HEK293 (cell line): ENCODE results near the gene RPS6KA5.

Source experiments
- CTCF ChIA-PET: fragments of 350-600 bp; formaldehyde crosslinking; extraction: SDS; loops from one replicate; lab custom pipeline; 2021; ENCODE audit warnings: antibody characterized with exemption; lab: Yijun Ruan, JAX
- POLR2A ChIA-PET: fragments of 300-600 bp; formaldehyde crosslinking; extraction: SDS; loops from one replicate; lab custom pipeline; 2020; ENCODE audit warnings: antibody characterized with exemption, inconsistent platforms; lab: Yijun Ruan, JAX
- H3K27ac ChIP-seq: fragments of 200-500 bp; sonication (Bioruptor generic); 2 replicates; pipeline ENCODE4 v1.5.1; 2014; ENCODE audit warnings: low read depth, low read length, control low read depth, inconsistent platforms; ENCODE audit errors: extremely low read depth
- H3K36me3 ChIP-seq, 2 experiments: fragments of 200-500 bp in 1 of 2; sonication (Bioruptor generic) in 1 of 2; 1 replicate in 1 of 2; 2 replicates in 1 of 2; pipeline ENCODE4 v1.5.1; 2014 to 2017; ENCODE audit warnings: inconsistent platforms in 2 of 2, low read length in 2 of 2; ENCODE audit not compliant: control insufficient read depth in 2 of 2, insufficient read depth in 1 of 2
- H3K4me1 ChIP-seq: fragments of 200-500 bp; sonication (Bioruptor generic); 2 replicates; pipeline ENCODE4 v1.5.1; 2014; ENCODE audit warnings: mild to moderate bottlenecking, low read length, inconsistent platforms; ENCODE audit not compliant: control insufficient read depth, insufficient read depth
- H3K4me3 ChIP-seq: 2 replicates; pipeline ENCODE4 v1.5.1; 2011; ENCODE audit warnings: low read depth, mild to moderate bottlenecking, control low read depth, low read length, moderate library complexity
- H3K9me3 ChIP-seq: fragments of 200-500 bp; sonication (Bioruptor generic); 2 replicates; pipeline ENCODE4 v1.5.1; 2014; ENCODE audit warnings: low read depth, low read length, inconsistent platforms; ENCODE audit not compliant: control insufficient read depth, insufficient read depth
- GLIS2 ChIP-seq: fragments of 450-650 bp; formaldehyde crosslinking; IDR thresholded peaks from 2 replicates; pipeline ENCODE4 v1.5.1; 2016; ENCODE audit warnings: missing biosample characterization, missing genetic modification characterization
- HOXC10 ChIP-seq: sonication (generic); formaldehyde crosslinking; IDR thresholded peaks from 2 replicates; pipeline ENCODE4 v1.8.1; 2023; ENCODE audit warnings: mild to moderate bottlenecking, missing genetic modification reagents
- OVOL3 ChIP-seq: fragments of 450-650 bp; formaldehyde crosslinking; IDR thresholded peaks from 2 replicates; pipeline ENCODE4 v1.5.1; 2016; ENCODE audit warnings: missing biosample characterization, missing genetic modification characterization
- PBX3 ChIP-seq: sonication (generic); formaldehyde crosslinking; IDR thresholded peaks from 2 replicates; pipeline ENCODE4 v1.8.1; 2022; ENCODE audit warnings: mild to moderate bottlenecking, moderate library complexity, missing genetic modification reagents
- PRDM1 ChIP-seq: fragments of 450-650 bp; formaldehyde crosslinking; IDR thresholded peaks from 2 replicates; pipeline ENCODE4; 2016; ENCODE audit warnings: missing biosample characterization, missing genetic modification characterization
- PRDM6 ChIP-seq: fragments of 450-650 bp; formaldehyde crosslinking; IDR thresholded peaks from 2 replicates; pipeline ENCODE4 v1.5.1; 2017; ENCODE audit warnings: missing biosample characterization, missing genetic modification characterization
- SP2 ChIP-seq: fragments of 450-650 bp; formaldehyde crosslinking; IDR thresholded peaks from 2 replicates; pipeline ENCODE4 v1.5.1; 2016; ENCODE audit warnings: missing biosample characterization, missing genetic modification characterization
- TCF7L2 ChIP-seq: IDR thresholded peaks from 2 replicates; pipeline ENCODE4 v1.6.1; 2011; ENCODE audit warnings: low read depth, mild to moderate bottlenecking, inconsistent platforms, low read length, moderate library complexity, borderline replicate concordance
- ZBTB1 ChIP-seq: fragments of 450-650 bp; formaldehyde crosslinking; IDR thresholded peaks from 2 replicates; pipeline ENCODE4 v1.5.1; 2016; ENCODE audit warnings: missing biosample characterization, missing genetic modification characterization
- ZBTB21 ChIP-seq: fragments of 450-650 bp; formaldehyde crosslinking; IDR thresholded peaks from 2 replicates; pipeline ENCODE4 v1.5.1; 2017; ENCODE audit warnings: missing biosample characterization, missing genetic modification characterization
- ZBTB26 ChIP-seq: fragments of 450-650 bp; formaldehyde crosslinking; optimal IDR thresholded peaks from 2 replicates; pipeline ENCODE3; 2016; ENCODE audit warnings: missing biosample characterization, mild to moderate bottlenecking, missing genetic modification characterization
- ZNF112 ChIP-seq: fragments of 450-650 bp; formaldehyde crosslinking; IDR thresholded peaks from 2 replicates; pipeline ENCODE4 v1.5.0; 2017; ENCODE audit warnings: missing biosample characterization, missing genetic modification characterization
- ZNF16 ChIP-seq: fragments of 450-650 bp; formaldehyde crosslinking; IDR thresholded peaks from 2 replicates; pipeline ENCODE4 v1.5.1; 2016; ENCODE audit warnings: low read depth, missing biosample characterization, missing genetic modification characterization
- ZNF2 ChIP-seq: fragments of 450-650 bp; formaldehyde crosslinking; IDR thresholded peaks from 2 replicates; pipeline ENCODE4 v1.5.1; 2016; ENCODE audit warnings: missing biosample characterization, missing genetic modification characterization
- ZNF202 ChIP-seq: fragments of 450-650 bp; formaldehyde crosslinking; IDR thresholded peaks from 2 replicates; pipeline ENCODE4 v1.5.1; 2016; ENCODE audit warnings: missing biosample characterization, missing genetic modification characterization, borderline replicate concordance
- ZNF248 ChIP-seq: fragments of 450-650 bp; formaldehyde crosslinking; IDR thresholded peaks from 2 replicates; pipeline ENCODE4 v1.5.1; 2017; ENCODE audit warnings: missing biosample characterization, missing genetic modification characterization
- ZNF266 ChIP-seq: fragments of 450-650 bp; formaldehyde crosslinking; IDR thresholded peaks from 2 replicates; pipeline ENCODE4 v1.5.1; 2016; ENCODE audit warnings: missing biosample characterization, missing genetic modification characterization, low read depth
- ZNF280D ChIP-seq: fragments of 450-650 bp; formaldehyde crosslinking; IDR thresholded peaks from 2 replicates; pipeline ENCODE4 v1.5.1; 2016; ENCODE audit warnings: missing biosample characterization, missing genetic modification characterization
- ZNF404 ChIP-seq: fragments of 450-650 bp; formaldehyde crosslinking; IDR thresholded peaks from 2 replicates; pipeline ENCODE4 v1.5.1; 2017; ENCODE audit warnings: missing biosample characterization, missing genetic modification characterization
- ZNF473 ChIP-seq: fragments of 450-650 bp; formaldehyde crosslinking; IDR thresholded peaks from 2 replicates; pipeline ENCODE4 v1.5.1; 2017; ENCODE audit warnings: missing biosample characterization, missing genetic modification characterization
- ZNF501 ChIP-seq: fragments of 450-650 bp; formaldehyde crosslinking; IDR thresholded peaks from 2 replicates; pipeline ENCODE4 v1.5.1; 2016; ENCODE audit warnings: missing biosample characterization, missing genetic modification characterization
- ZNF558 ChIP-seq: fragments of 450-650 bp; formaldehyde crosslinking; IDR thresholded peaks from 2 replicates; pipeline ENCODE4 v1.5.1; 2016; ENCODE audit warnings: missing biosample characterization, missing genetic modification characterization
- ZNF707 ChIP-seq: fragments of 450-650 bp; formaldehyde crosslinking; IDR thresholded peaks from 2 replicates; pipeline ENCODE4 v1.5.1; 2016; ENCODE audit warnings: missing biosample characterization, missing genetic modification characterization
- ZNF776 ChIP-seq: fragments of 450-650 bp; formaldehyde crosslinking; IDR thresholded peaks from 2 replicates; pipeline ENCODE4 v1.5.0; 2017; ENCODE audit warnings: missing biosample characterization, missing genetic modification characterization, borderline replicate concordance
- ZSCAN23 ChIP-seq: fragments of 450-650 bp; formaldehyde crosslinking; IDR thresholded peaks from 2 replicates; pipeline ENCODE4 v1.5.1; 2016; ENCODE audit warnings: missing biosample characterization, missing genetic modification characterization
- TF ChIP-seq, protein P1 (sequence below): fragments of 450-650 bp; formaldehyde crosslinking; IDR thresholded peaks from 2 replicates; pipeline ENCODE4 v1.5.1; 2017; ENCODE audit warnings: missing biosample characterization, missing genetic modification characterization

Gene RPS6KA5

GRCh38 chr14:91018481-91018880, 42.0 kb downstream of the RPS6KA5 start:
- no peaks in the 10 kb centered on the region for H3K9me3 ChIP-seq
- no peak overlapping the region for H3K4me3 ChIP-seq
- ChIA-PET POLR2A (no interaction called here), CTCF (no interaction called here)
- TF ChIP-seq ZNF2 (tag by site-specific recombination) (no peak), HOXC10 (CRISPR knock-in tag) (no peak), ZNF248 (tag by site-specific recombination) (no peak), ZNF112 (tag by site-specific recombination) (no peak), ZNF16 (tag by site-specific recombination) (no peak), ZNF473 (tag by site-specific recombination) (no peak), ZNF280D (tag by site-specific recombination) (no peak), OVOL3 (tag by site-specific recombination) (no peak), ZNF501 (tag by site-specific recombination) (no peak), ZBTB21 (tag by site-specific recombination) (no peak), SP2 (no peak)
- H3K27ac ChIP-seq, result no peak overlapping the region
- no peaks in the 10 kb centered on the region for H3K36me3 ChIP-seq
- no peaks in the 10 kb centered on the region for H3K4me1 ChIP-seq

DNA sequence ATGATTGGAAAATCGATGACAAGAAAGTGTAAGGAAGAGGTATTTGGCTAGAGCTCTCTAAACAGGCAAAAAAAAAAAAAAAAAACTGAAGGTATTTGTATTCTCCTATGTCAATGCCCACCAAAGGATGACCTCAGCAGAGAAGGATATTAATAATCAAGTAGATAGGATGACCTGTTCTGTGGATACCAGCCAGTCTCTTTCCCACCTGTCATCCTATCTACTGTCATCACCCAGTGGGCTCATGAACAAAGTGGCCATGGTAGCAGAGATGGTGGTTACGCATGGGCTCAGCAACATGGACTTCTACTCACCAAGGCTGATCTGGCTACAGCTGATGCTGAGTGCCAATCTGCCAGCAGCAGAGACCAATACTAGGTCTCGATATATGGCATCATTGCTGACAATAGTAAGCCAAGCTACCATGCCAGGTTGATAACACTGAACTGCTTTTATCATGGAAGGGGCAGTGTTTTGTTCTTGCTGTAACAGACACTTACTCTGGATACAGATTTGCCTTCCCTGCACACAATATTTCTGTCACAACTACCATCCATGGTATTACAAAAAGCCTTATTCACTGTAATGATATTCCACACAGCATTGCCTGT, 43.5 kb downstream of the RPS6KA5 start:
- Histone ChIP-seq H3K36me3 (no peaks in the 10 kb centered on the region), H3K4me1 (no peaks in the 10 kb centered on the region), H3K4me3 (no peak overlapping the region), H3K27ac (no peak overlapping the region), H3K9me3 (no peaks in the 10 kb centered on the region)
- no peak for TF ChIP-seq TCF7L2
- no peak for TF ChIP-seq GLIS2
- TF ChIP-seq ZSCAN23 (tag by site-specific recombination), result no peak
- TF ChIP-seq ZBTB26, result no peak
- TF ChIP-seq ZNF776 (tag by site-specific recombination), result no peak
- TF ChIP-seq ZNF202 (tag by site-specific recombination), result no peak
- no peak for TF ChIP-seq ZNF558 (tag by site-specific recombination)
- TF ChIP-seq ZBTB1 (tag by site-specific recombination), result no peak
- TF ChIP-seq ZNF707, result no peak
- CTCF ChIA-PET, result interaction anchor here (0.7 kb wide), 1 partner anchor 43 kb away, joined by 4 read pairs; no protein-coding TSS in a partner anchor
- POLR2A ChIA-PET, result no interaction called here

DNA sequence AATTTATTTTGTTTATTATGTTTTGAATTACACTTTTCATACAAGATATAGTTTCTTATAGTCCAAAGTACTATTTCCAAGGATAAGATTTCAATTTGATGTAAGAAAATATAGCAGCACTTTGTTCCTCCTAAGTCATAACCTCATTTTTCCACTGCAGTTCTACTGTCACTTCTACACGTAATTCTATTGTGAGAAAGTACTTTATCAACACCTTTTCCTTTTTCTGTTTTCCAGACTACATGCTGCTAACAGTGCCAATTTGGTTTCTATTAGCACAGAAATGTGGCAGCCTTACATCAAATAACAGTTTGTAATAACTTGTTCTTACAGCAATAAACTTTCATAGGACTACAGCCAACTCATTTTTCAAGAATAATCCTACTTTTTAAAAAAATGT, 45.0 kb downstream of the RPS6KA5 start:
- H3K4me1 ChIP-seq, result no peaks in the 10 kb centered on the region
- ChIA-PET POLR2A (no interaction called here), CTCF (interaction anchor here (1.0 kb wide), 1 partner anchor 27 kb away, joined by 3 read pairs; no protein-coding TSS in a partner anchor)
- H3K4me3 ChIP-seq, result no peak overlapping the region
- H3K9me3 ChIP-seq, result no peaks in the 10 kb centered on the region
- no peaks in the 10 kb centered on the region for H3K36me3 ChIP-seq
- no peak overlapping the region for H3K27ac ChIP-seq
- TF ChIP-seq ZNF266 (tag by site-specific recombination), result no peak
- TF ChIP-seq ZBTB1 (tag by site-specific recombination), result no peak
- TF ChIP-seq PRDM1 (tag by site-specific recombination), result peak; percentile 88
- TF ChIP-seq, protein P1, sequence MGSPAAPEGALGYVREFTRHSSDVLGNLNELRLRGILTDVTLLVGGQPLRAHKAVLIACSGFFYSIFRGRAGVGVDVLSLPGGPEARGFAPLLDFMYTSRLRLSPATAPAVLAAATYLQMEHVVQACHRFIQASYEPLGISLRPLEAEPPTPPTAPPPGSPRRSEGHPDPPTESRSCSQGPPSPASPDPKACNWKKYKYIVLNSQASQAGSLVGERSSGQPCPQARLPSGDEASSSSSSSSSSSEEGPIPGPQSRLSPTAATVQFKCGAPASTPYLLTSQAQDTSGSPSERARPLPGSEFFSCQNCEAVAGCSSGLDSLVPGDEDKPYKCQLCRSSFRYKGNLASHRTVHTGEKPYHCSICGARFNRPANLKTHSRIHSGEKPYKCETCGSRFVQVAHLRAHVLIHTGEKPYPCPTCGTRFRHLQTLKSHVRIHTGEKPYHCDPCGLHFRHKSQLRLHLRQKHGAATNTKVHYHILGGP (tag by site-specific recombination), result no peak
- no peak for TF ChIP-seq ZNF404 (tag by site-specific recombination)
- TF ChIP-seq PBX3, result no peak
- peak; percentile 68 for TF ChIP-seq PRDM6
- TF ChIP-seq, all 188 proteins: peak for 2
